Stimulated activated CD4-positive, alpha-beta T cell treated with anti-CD3 and anti-CD28 coated beads, Interleukin-12 subunit alpha, Interleukin-12 subunit beta, amount 100 ng/mL, for 4 hours (primary cell): ENCODE measurements around the gene SYNDIG1.

Experiments
- DNase-seq: peaks from one replicate; pipeline ENCODE4 v3.0.0-alpha.2; 2020

SYNDIG1 gene

GRCh38 chr20:24473435-24474223 is 4.2 kb downstream of the SYNDIG1 start:
- DNase-seq, result no peak

GRCh38 chr20:24477831-24478547 is 8.6 kb downstream of the SYNDIG1 start:
- no peak for DNase-seq

- DNase-seq, result no peak
Observed at GRCh38 chr20:24478584-24478983, 9.2 kb downstream of the SYNDIG1 start.

GRCh38 chr20:24479106-24479505 is 9.7 kb downstream of the SYNDIG1 start:
- DNase-seq, result no peak

GRCh38 chr20:24479595-24479994 is 10.2 kb downstream of the SYNDIG1 start:
- no peak for DNase-seq

GRCh38 chr20:24480509-24480908 is 11.1 kb downstream of the SYNDIG1 start:
- DNase-seq, result no peak

- DNase-seq, result no peak
Observed at GRCh38 chr20:24481173-24481572, 11.7 kb downstream of the SYNDIG1 start.

- no peak for DNase-seq
Observed at GRCh38 chr20:24483435-24484080, 14.1 kb downstream of the SYNDIG1 start.

GRCh38 chr20:24484081-24484450 is 14.6 kb downstream of the SYNDIG1 start:
- no peak for DNase-seq

- DNase-seq, result no peak
Observed at GRCh38 chr20:24485981-24486380, 16.6 kb downstream of the SYNDIG1 start.

GRCh38 chr20:24487240-24487639 is 17.8 kb downstream of the SYNDIG1 start:
- no peak for DNase-seq

GRCh38 chr20:24487648-24488047 is 18.2 kb downstream of the SYNDIG1 start:
- no peak for DNase-seq

- DNase-seq, result no peak
Observed at GRCh38 chr20:24488064-24488799, 18.8 kb downstream of the SYNDIG1 start.

GRCh38 chr20:24488800-24489175 is 19.4 kb downstream of the SYNDIG1 start:
- no peak for DNase-seq

GRCh38 chr20:24489193-24489592 is 19.8 kb downstream of the SYNDIG1 start:
- DNase-seq, result no peak

- no peak for DNase-seq
Observed at GRCh38 chr20:24489631-24490260, 20.3 kb downstream of the SYNDIG1 start.

GRCh38 chr20:24490598-24490997 is 21.2 kb downstream of the SYNDIG1 start:
- no peak for DNase-seq

- DNase-seq, result no peak
Observed at GRCh38 chr20:24491041-24491756, 21.8 kb downstream of the SYNDIG1 start.

- no peak for DNase-seq
Observed at GRCh38 chr20:24492031-24492607, 22.7 kb downstream of the SYNDIG1 start.

- DNase-seq, result no peak
Observed at GRCh38 chr20:24492698-24493097, 23.3 kb downstream of the SYNDIG1 start.

- DNase-seq, result no peak
Observed at GRCh38 chr20:24493181-24493580, 23.8 kb downstream of the SYNDIG1 start.
